HepG2 (cell line): ENCODE results near the gene PRKCD. TPM values are rescaled to one million over a fixed set of nuclear protein-coding genes. Genes with fewer than 3 reads are reported as not detected.

Experiments
- ATAC-seq: fragments of 200-7000 bp; cut with Tn5 transposase; 3 replicates; pipeline ENCODE4 v1.9.1; 2020; ENCODE audit warnings: mild to moderate bottlenecking, moderate library complexity
- BruUV-seq: library from RNA; stranded (reverse); fragments of 400-500 nt; replicated peaks from 2 replicates; lab custom pipeline; 2021; lab: Mats Ljungman, UMichigan
- CTCF ChIA-PET: fragments of 300-600 bp; formaldehyde crosslinking; extraction: SDS; loops from one replicate; lab custom pipeline; 2021; ENCODE audit warnings: low total read pairs, inconsistent platforms, low intra/inter-chr PET ratio; lab: Yijun Ruan, JAX
- POLR2A ChIA-PET: fragments of 350-600 bp; sonication (Branson Sonifier 250); formaldehyde crosslinking; loops from one replicate; lab custom pipeline; 2020; ENCODE audit warnings: antibody characterized with exemption, inconsistent platforms; lab: Yijun Ruan, JAX
- DNase-seq: peaks from one replicate; pipeline ENCODE4 v3.0.0-alpha.2; 2015; ENCODE audit warnings: low spot score
- FAIRE-seq: peaks from 3 replicates; lab custom pipeline; 2011; peaks lifted over from hg19 to GRCh38; lab: Jason Lieb, UNC
- H2AFZ ChIP-seq: one replicate; pipeline ENCODE4 v1.6.1; 2011; ENCODE audit warnings: low read length, inconsistent platforms
- H3K27ac ChIP-seq: fragments of 300-600 bp; 3 replicates; pipeline ENCODE4 v1.8.0; 2011; ENCODE audit warnings: mixed run types, mild to moderate bottlenecking, mixed read lengths, low read length, inconsistent platforms; ENCODE audit not compliant: insufficient read depth; ENCODE audit errors: extremely low read length
- H3K27me3 ChIP-seq, 2 experiments: fragments of 200-600 bp in 1 of 2; 2 replicates in 1 of 2; 3 replicates in 1 of 2; pipeline versions ENCODE4 v1.6.0 to v1.8.0; 2011; ENCODE audit warnings: low read length in 2 of 2, mild to moderate bottlenecking in 2 of 2, moderate library complexity in 2 of 2, inconsistent platforms in 1 of 2; ENCODE audit not compliant: insufficient read depth in 2 of 2, control insufficient read depth in 1 of 2
- H3K36me3 ChIP-seq, 2 experiments: fragments of 200-600 bp in 1 of 2; replicated peaks in 1 of 2; 2 replicates in 1 of 2; 3 replicates in 1 of 2; pipeline versions ENCODE4 v1.5.1 to v1.8.0; 2011; ENCODE audit warnings: low read length in 2 of 2, inconsistent platforms in 1 of 2; ENCODE audit not compliant: insufficient read depth in 2 of 2, control insufficient read depth in 1 of 2
- H3K4me1 ChIP-seq: 2 replicates; pipeline ENCODE4 v1.5.1; 2012; ENCODE audit warnings: low read length, inconsistent platforms; ENCODE audit not compliant: insufficient read depth
- H3K4me2 ChIP-seq: 2 replicates; pipeline ENCODE4 v1.6.0; 2011; ENCODE audit warnings: low read depth, low read length, inconsistent platforms
- H3K4me3 ChIP-seq, 3 experiments: fragments of 200-600 bp in 1 of 3; sonication (generic), shearing (Covaris generic) in 1 of 3; replicated peaks in 1 of 3; 2 replicates each; pipeline ENCODE4 v1.5.1; 2011 to 2016; ENCODE audit warnings: low read length in 3 of 3, inconsistent platforms in 2 of 3, low read depth in 2 of 3, mild to moderate bottlenecking in 2 of 3, control low read depth in 1 of 3, mixed read lengths in 1 of 3; ENCODE audit not compliant: insufficient read depth in 1 of 3
- H3K79me2 ChIP-seq: one replicate; pipeline ENCODE4 v1.6.1; 2011; ENCODE audit warnings: low read length, inconsistent platforms; ENCODE audit not compliant: insufficient read depth
- H3K9ac ChIP-seq: 2 replicates; pipeline ENCODE4 v1.6.0; 2011; ENCODE audit warnings: mild to moderate bottlenecking, low read depth, low read length, inconsistent platforms; ENCODE audit not compliant: insufficient read depth
- H3K9me3 ChIP-seq: 2 replicates; pipeline ENCODE4 v1.5.1; 2012; ENCODE audit warnings: mild to moderate bottlenecking, low read length
- H4K20me1 ChIP-seq: 2 replicates; pipeline ENCODE4 v1.6.0; 2011; ENCODE audit warnings: inconsistent platforms, mild to moderate bottlenecking, low read length, moderate library complexity; ENCODE audit not compliant: insufficient read depth
- ERF ChIP-seq: IDR thresholded peaks from 2 replicates; pipeline ENCODE4 v1.6.1; 2018; ENCODE audit warnings: missing biosample characterization, missing genetic modification reagents
- FOSL2 ChIP-seq: sonication (generic); formaldehyde crosslinking; IDR thresholded peaks from 2 replicates; pipeline ENCODE4 v1.4.0; 2020; ENCODE audit warnings: missing genetic modification reagents
- HDAC2 ChIP-seq: sonication (generic); formaldehyde crosslinking; IDR thresholded peaks from 2 replicates; pipeline ENCODE4 v1.4.0; 2020; ENCODE audit warnings: missing genetic modification reagents
- NCOA2 ChIP-seq: sonication (generic); formaldehyde crosslinking; IDR thresholded peaks from 2 replicates; pipeline ENCODE4 v1.8.0; 2022; ENCODE audit warnings: inconsistent platforms
- NFE2L2 ChIP-seq: fragments of 150-350 bp; IDR thresholded peaks from 2 replicates; pipeline ENCODE4 v1.6.1; 2014; ENCODE audit warnings: low read length
- PHF20 ChIP-seq: sonication (generic); formaldehyde crosslinking; IDR thresholded peaks from 2 replicates; pipeline ENCODE4 v1.5.0; 2020; ENCODE audit warnings: mild to moderate bottlenecking, missing genetic modification reagents
- RARA ChIP-seq: IDR thresholded peaks from 2 replicates; pipeline ENCODE4 v1.6.1; 2016; ENCODE audit warnings: missing genetic modification reagents, missing compliant biosample characterization
- RXRB ChIP-seq: IDR thresholded peaks from 2 replicates; pipeline ENCODE4 v1.6.1; 2016; ENCODE audit warnings: borderline replicate concordance, missing genetic modification reagents, missing compliant biosample characterization
- SRF ChIP-seq: IDR thresholded peaks from 2 replicates; pipeline ENCODE4 v1.6.1; 2011; ENCODE audit warnings: mild to moderate bottlenecking, low read depth, low read length, moderate library complexity
- TCF7 ChIP-seq: sonication (generic); IDR thresholded peaks from 2 replicates; pipeline ENCODE4 v1.6.1; 2016; ENCODE audit warnings: antibody characterized with exemption, low read depth
- YEATS4 ChIP-seq: sonication (generic); formaldehyde crosslinking; IDR thresholded peaks from 2 replicates; pipeline ENCODE4 v1.4.0; 2020; ENCODE audit warnings: missing genetic modification reagents, borderline replicate concordance
- ZMYM3 ChIP-seq: sonication (generic); formaldehyde crosslinking; IDR thresholded peaks from 2 replicates; pipeline ENCODE4 v1.5.1; 2020; ENCODE audit warnings: mild to moderate bottlenecking, missing genetic modification reagents
- ZNF331 ChIP-seq: sonication (generic); formaldehyde crosslinking; IDR thresholded peaks from 2 replicates; pipeline ENCODE4 v1.4.0; 2020; ENCODE audit warnings: missing genetic modification reagents
- ZNF788 ChIP-seq: sonication (generic); formaldehyde crosslinking; IDR thresholded peaks from 2 replicates; pipeline ENCODE4 v1.5.0; 2020; ENCODE audit warnings: mild to moderate bottlenecking, missing genetic modification reagents, borderline replicate concordance
- WGBS: methylation state at CpG from one replicate; pipeline ENCODE4 v1.1.6; 2017; ENCODE audit warnings: low lambda C conversion rate; 5-methylcytosine and 5-hydroxymethylcytosine counted together
- in situ Hi-C: cut with HindIII; loops from 2 replicates; pipeline ENCODE4 v1.10.0; 2017; ENCODE audit warnings: low pct_unique_long_range_greater_than_20kb; ENCODE audit not compliant: extremely low pct_ligation_motif_present
- intact Hi-C: fragments of 100-400 bp; cut with micrococcal nuclease; formaldehyde crosslinking; loops from one replicate; pipeline ENCODE4 v1.10.0; 2022; ENCODE audit not compliant: unreplicated experiment
- polyA plus RNA-seq, 8 experiments: library from polyadenylated mRNA; depleted of rRNA in 3 of 8; stranded (reverse) in 7 of 8; unstranded in 1 of 8; fragments of >200 nt; fragmentation: Illumina TruSeq in 4 of 8; extraction: Trizol in 4 of 8; gene quantifications; 2 replicates each; pipeline versions ENCODE4 v1.2.1 to v1.2.3, GENCODE V29; 2011 to 2016; ENCODE audit warnings: low read depth in 4 of 8, missing spikeins in 1 of 8, mixed read lengths in 1 of 8; ENCODE audit not compliant: insufficient read depth in 1 of 8
- total RNA-seq, 5 experiments: library from RNA; depleted of rRNA; stranded (reverse); fragments of >200 nt; fragmentation: Illumina TruSeq; extraction: Trizol; gene quantifications; 2 replicates each; pipeline ENCODE4 v1.2.3, GENCODE V29; 2016; ENCODE audit warnings: low read depth in 1 of 5
- TF ChIP-seq, protein P1 (sequence below): sonication (generic); formaldehyde crosslinking; IDR thresholded peaks from 2 replicates; pipeline ENCODE4 v1.5.0; 2020; ENCODE audit warnings: mild to moderate bottlenecking, missing genetic modification reagents
- TF ChIP-seq, protein P2 (sequence below): IDR thresholded peaks from 2 replicates; pipeline ENCODE4 v1.6.1; 2018; ENCODE audit warnings: missing genetic modification reagents, mild to moderate bottlenecking, missing compliant biosample characterization
- TF ChIP-seq, protein P3 (sequence below): IDR thresholded peaks from 2 replicates; pipeline ENCODE4 v1.4.0; 2020; ENCODE audit warnings: mild to moderate bottlenecking, missing genetic modification reagents

The PRKCD gene
- total and polyA plus RNA-seq, 2 of the 13 experiments (the other 11 are each of a cell fraction or from before 2014, with no cell fraction given) = 1.6 to 40.7 TPM

DNA sequence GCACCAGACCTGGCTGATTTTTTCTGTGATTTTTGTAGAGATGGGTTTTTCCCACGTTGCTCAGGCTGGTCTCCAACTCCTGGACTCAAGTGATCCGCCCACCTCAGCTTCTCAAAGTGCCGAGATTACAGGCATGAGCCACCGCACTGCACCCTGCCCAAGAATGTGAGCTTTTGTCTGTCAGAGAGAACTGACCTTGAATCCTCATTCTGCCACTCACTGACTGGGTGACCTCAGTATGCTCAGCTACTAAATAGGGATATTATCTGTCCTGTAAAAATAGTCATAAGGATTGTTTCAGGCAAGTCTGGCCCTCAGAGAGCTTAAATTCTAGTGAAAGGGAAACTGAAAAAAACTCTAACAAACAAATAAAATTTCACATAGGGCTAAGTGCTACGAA lies 28.7 kb upstream of the PRKCD start:
- intact Hi-C loops = loop anchor here (5.0 kb wide), 1 partner anchor 40 kb away; no protein-coding TSS in a partner anchor
- in situ Hi-C loops = loop anchor here (5.0 kb wide), 1 partner anchor 65 kb away; no protein-coding TSS in a partner anchor
- ATAC-seq (peak; percentile 45), FAIRE-seq (peak; percentile 92), DNase-seq (peak; percentile 77)
- no TSS peak for BruUV-seq
- WGBS = 17% methylated on average over 5 of the region's 5 CpGs
- Histone ChIP-seq H4K20me1 (no peaks in the 10 kb centered on the region), H3K4me2 (peak overlapping the region; percentile 55), H3K27ac (no peak overlapping the region), H3K4me1 (peaks cover 67% of the 10 kb centered on the region), H3K27me3 (no peaks in the 10 kb centered on the region; a peak in 1 of 5 replicates), H3K36me3 (no peaks in the 10 kb centered on the region), H3K9ac (no peak overlapping the region), H3K4me3 (peak overlapping the region in 1 of 3 experiments; percentile 21; a peak in 1 of 6 replicates), H3K9me3 (no peaks in the 10 kb centered on the region), H2AFZ (no peak overlapping the region), H3K79me2 (peaks cover 21% of the 10 kb centered on the region)
- ChIA-PET POLR2A (interaction anchor here (0.7 to 9.0 kb wide), 6 partner anchors 9 to 64 kb away, joined by 3 to 75 read pairs (median 6); partner anchors contain the start of gene PRKCD), CTCF (interaction anchor here (1.7 to 4.7 kb wide), 2 partner anchors 18 to 63 kb away, joined by 5 to 53 read pairs; no protein-coding TSS in a partner anchor)
- no peak for TF ChIP-seq ERF
- TF ChIP-seq, protein P1, sequence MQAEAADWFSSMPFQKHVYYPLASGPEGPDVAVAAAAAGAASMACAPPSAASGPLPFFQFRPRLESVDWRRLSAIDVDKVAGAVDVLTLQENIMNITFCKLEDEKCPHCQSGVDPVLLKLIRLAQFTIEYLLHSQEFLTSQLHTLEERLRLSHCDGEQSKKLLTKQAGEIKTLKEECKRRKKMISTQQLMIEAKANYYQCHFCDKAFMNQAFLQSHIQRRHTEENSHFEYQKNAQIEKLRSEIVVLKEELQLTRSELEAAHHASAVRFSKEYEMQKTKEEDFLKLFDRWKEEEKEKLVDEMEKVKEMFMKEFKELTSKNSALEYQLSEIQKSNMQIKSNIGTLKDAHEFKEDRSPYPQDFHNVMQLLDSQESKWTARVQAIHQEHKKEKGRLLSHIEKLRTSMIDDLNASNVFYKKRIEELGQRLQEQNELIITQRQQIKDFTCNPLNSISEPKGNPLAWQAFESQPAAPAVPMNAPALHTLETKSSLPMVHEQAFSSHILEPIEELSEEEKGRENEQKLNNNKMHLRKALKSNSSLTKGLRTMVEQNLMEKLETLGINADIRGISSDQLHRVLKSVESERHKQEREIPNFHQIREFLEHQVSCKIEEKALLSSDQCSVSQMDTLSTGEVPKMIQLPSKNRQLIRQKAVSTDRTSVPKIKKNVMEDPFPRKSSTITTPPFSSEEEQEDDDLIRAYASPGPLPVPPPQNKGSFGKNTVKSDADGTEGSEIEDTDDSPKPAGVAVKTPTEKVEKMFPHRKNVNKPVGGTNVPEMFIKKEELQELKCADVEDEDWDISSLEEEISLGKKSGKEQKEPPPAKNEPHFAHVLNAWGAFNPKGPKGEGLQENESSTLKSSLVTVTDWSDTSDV = no peak
- peak; percentile 26; the same call in 1 of the 2 replicates for TF ChIP-seq ZNF788
- 0 out of 2 replicates have a peak, but pooled peaks have one; percentile 15 for TF ChIP-seq ZNF331 (CRISPR knock-in tag)
- peak; percentile 67; the same call in 1 of the 2 replicates for TF ChIP-seq HDAC2 (CRISPR knock-in tag)
- no peak for TF ChIP-seq PHF20 (CRISPR knock-in tag)
- TF ChIP-seq, protein P2, sequence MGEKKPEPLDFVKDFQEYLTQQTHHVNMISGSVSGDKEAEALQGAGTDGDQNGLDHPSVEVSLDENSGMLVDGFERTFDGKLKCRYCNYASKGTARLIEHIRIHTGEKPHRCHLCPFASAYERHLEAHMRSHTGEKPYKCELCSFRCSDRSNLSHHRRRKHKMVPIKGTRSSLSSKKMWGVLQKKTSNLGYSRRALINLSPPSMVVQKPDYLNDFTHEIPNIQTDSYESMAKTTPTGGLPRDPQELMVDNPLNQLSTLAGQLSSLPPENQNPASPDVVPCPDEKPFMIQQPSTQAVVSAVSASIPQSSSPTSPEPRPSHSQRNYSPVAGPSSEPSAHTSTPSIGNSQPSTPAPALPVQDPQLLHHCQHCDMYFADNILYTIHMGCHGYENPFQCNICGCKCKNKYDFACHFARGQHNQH (CRISPR knock-in tag) = 0 out of 2 replicates have a peak, but pooled peaks have one; percentile 27
- TF ChIP-seq SRF = 0 out of 2 replicates have a peak, but pooled peaks have one; percentile 7
- TF ChIP-seq RARA = peak; percentile 72
- peak; percentile 19; the same call in 1 of the 2 replicates for TF ChIP-seq RXRB (CRISPR knock-in tag)
- TF ChIP-seq FOSL2 (CRISPR knock-in tag) = peak; percentile 49
- TF ChIP-seq ZMYM3 (CRISPR knock-in tag) = peak; percentile 58; the same call in 1 of the 2 replicates
- 0 out of 2 replicates have a peak, but pooled peaks have one; percentile 23 for TF ChIP-seq NCOA2 (CRISPR knock-in tag)
- TF ChIP-seq YEATS4 (CRISPR knock-in tag) = 0 out of 2 replicates have a peak, but pooled peaks have one; percentile 34
- TF ChIP-seq, protein P3, sequence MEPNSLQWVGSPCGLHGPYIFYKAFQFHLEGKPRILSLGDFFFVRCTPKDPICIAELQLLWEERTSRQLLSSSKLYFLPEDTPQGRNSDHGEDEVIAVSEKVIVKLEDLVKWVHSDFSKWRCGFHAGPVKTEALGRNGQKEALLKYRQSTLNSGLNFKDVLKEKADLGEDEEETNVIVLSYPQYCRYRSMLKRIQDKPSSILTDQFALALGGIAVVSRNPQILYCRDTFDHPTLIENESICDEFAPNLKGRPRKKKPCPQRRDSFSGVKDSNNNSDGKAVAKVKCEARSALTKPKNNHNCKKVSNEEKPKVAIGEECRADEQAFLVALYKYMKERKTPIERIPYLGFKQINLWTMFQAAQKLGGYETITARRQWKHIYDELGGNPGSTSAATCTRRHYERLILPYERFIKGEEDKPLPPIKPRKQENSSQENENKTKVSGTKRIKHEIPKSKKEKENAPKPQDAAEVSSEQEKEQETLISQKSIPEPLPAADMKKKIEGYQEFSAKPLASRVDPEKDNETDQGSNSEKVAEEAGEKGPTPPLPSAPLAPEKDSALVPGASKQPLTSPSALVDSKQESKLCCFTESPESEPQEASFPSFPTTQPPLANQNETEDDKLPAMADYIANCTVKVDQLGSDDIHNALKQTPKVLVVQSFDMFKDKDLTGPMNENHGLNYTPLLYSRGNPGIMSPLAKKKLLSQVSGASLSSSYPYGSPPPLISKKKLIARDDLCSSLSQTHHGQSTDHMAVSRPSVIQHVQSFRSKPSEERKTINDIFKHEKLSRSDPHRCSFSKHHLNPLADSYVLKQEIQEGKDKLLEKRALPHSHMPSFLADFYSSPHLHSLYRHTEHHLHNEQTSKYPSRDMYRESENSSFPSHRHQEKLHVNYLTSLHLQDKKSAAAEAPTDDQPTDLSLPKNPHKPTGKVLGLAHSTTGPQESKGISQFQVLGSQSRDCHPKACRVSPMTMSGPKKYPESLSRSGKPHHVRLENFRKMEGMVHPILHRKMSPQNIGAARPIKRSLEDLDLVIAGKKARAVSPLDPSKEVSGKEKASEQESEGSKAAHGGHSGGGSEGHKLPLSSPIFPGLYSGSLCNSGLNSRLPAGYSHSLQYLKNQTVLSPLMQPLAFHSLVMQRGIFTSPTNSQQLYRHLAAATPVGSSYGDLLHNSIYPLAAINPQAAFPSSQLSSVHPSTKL (CRISPR knock-in tag) = peak; percentile 66
- peak; percentile 33; the same call in 1 of the 2 replicates for TF ChIP-seq TCF7
- no peak for TF ChIP-seq NFE2L2
